ENCODE data around the gene CASQ2. TPM values are rescaled to one million over a fixed set of nuclear protein-coding genes. Genes with fewer than 3 reads are reported as not detected.

The CASQ2 gene
- total and polyA plus RNA-seq, 3 donors from 2014 or later: 0.74 to 8.6 (median 1.9) TPM

DNA sequence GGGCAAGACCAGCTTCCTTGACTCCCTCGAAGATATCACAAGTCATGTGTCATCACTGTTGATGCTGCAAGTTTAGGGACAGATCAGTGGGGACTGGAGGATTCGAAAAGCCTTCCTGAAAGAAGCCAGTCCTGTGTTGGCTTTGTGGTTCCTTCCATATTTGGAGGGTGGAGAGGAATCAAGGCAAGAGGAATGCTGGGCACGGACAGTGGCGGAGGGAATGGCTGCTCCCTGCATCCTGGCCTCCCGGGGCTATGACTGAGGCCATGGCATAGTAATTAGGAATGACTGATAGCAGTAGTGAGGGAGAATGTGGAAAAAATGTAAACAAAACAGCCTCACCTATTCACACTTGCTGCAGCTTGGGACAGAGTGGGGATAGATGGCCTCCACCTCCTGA is 90.4 kb downstream of the CASQ2 start:
- H3K9me3 ChIP-seq: no peaks in the 10 kb centered on the region
- intact Hi-C loops (cut with DNase I; ENCODE audit: low total_unique reads): no loop called here
- H3K4me3 ChIP-seq: no peak overlapping the region
- H3K27ac ChIP-seq: no peak overlapping the region
- no peaks in the 10 kb centered on the region for H3K36me3 ChIP-seq (ENCODE audit: low read depth, missing control alignments)
- DNase-seq: no peak
- H3K4me1 ChIP-seq: no peaks in the 10 kb centered on the region
- H3K27me3 ChIP-seq: no peaks in the 10 kb centered on the region
- TF ChIP-seq CTCF (IDR thresholded peaks at IDR 0.05): no peak
- no peak for TF ChIP-seq POLR2A (IDR thresholded peaks at IDR 0.05)
- 78 to 80% methylated on average over 5 of the region's 5 CpGs for WGBS, 2 donors

GRCh38 chr1:115677565-115677964 is 90.9 kb downstream of the CASQ2 start:
- no peak for TF ChIP-seq CTCF (IDR thresholded peaks at IDR 0.05)
- TF ChIP-seq POLR2A (IDR thresholded peaks at IDR 0.05): no peak
- Histone ChIP-seq H3K4me1 (no peaks in the 10 kb centered on the region), H3K27ac (no peak overlapping the region), H3K36me3 (ENCODE audit: low read depth, missing control alignments) (no peaks in the 10 kb centered on the region), H3K4me3 (no peak overlapping the region), H3K9me3 (no peaks in the 10 kb centered on the region), H3K27me3 (no peaks in the 10 kb centered on the region)
- intact Hi-C loops (cut with DNase I; ENCODE audit: low total_unique reads): no loop called here
- 86 to 95% methylated on average over 1 of the region's 1 CpG for WGBS, 2 donors
- DNase-seq: no peak

- Histone ChIP-seq H3K36me3 (ENCODE audit: low read depth, missing control alignments) (no peaks in the 10 kb centered on the region), H3K27me3 (no peaks in the 10 kb centered on the region), H3K4me3 (no peak overlapping the region), H3K27ac (no peak overlapping the region), H3K4me1 (no peaks in the 10 kb centered on the region), H3K9me3 (no peaks in the 10 kb centered on the region)
- DNase-seq: no peak
- TF ChIP-seq POLR2A (IDR thresholded peaks at IDR 0.05) (no peak), CTCF (IDR thresholded peaks at IDR 0.05) (no peak)
- WGBS, 2 donors: 65 to 75% methylated on average over 3 of the region's 3 CpGs
- intact Hi-C loops (cut with DNase I; ENCODE audit: low total_unique reads): no loop called here
These were observed 91.3 kb downstream of the CASQ2 start for GRCh38 chr1:115677182-115677555.

DNA sequence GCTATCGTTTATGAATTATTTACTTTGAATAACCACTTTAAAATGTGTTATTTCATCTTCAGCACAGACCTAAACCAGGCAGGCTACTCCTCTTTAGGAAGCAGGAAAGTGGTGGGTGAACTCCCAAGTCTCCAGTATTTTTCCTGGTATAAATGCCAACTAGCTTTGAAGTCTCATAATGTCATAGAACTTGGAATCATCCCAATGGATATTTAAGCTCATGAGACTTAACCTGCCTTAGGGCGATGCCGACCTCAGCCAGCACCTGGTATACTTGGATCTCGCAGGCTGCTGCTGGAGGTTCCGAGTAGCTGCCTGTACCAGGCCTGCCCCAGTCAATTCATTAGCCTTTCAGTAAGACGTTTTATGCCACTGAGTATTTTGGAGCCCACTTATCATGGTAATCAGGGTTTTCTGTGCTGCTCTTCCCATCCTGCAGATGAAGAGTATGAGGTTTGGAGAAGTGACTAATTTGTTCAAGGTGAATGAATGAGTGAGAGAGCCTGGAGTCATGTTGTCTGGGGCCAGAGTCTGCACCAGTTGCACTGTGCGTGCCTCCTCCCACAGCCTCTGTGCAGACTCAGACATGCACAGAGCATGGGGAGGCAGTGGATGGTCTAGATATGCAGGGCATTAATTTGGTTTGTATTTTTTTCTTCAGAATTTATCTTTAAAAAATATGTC is 91.9 kb downstream of the CASQ2 start:
- intact Hi-C loops (cut with DNase I; ENCODE audit: low total_unique reads): no loop called here
- Histone ChIP-seq H3K4me3 (no peak overlapping the region), H3K27ac (no peak overlapping the region), H3K27me3 (no peaks in the 10 kb centered on the region), H3K9me3 (no peaks in the 10 kb centered on the region), H3K36me3 (ENCODE audit: low read depth, missing control alignments) (no peaks in the 10 kb centered on the region), H3K4me1 (no peaks in the 10 kb centered on the region)
- no peak for DNase-seq
- 87 to 92% methylated on average over 7 of the region's 7 CpGs for WGBS, 2 donors
- no peak for TF ChIP-seq POLR2A (IDR thresholded peaks at IDR 0.05)
- no peak for TF ChIP-seq CTCF (IDR thresholded peaks at IDR 0.05)

Measured in testis (tissue), 3 donors.